ENCODE data around the gene PLEKHA4. TPM values are rescaled to one million over a fixed set of nuclear protein-coding genes. Genes with fewer than 3 reads are reported as not detected.

PLEKHA4 gene
- total RNA-seq, 6 experiments from 2014 or later, result 5.7 to 25.6 (median 12.0) TPM

GRCh38 chr19:48845384-48845783 lies 23.0 kb downstream of the PLEKHA4 start:
- H3K27me3 ChIP-seq, result no peaks in the 10 kb centered on the region
- no peak overlapping the region for H3K4me3 ChIP-seq
- H3K4me1 ChIP-seq, result no peaks in the 10 kb centered on the region
- ATAC-seq, result no peak
- no peak overlapping the region for H3K27ac ChIP-seq
- WGBS (ENCODE audit: insufficient coverage, low coverage, low lambda C conversion rate, missing lambda C conversion rate), result 92% methylated on average over 8 of the region's 15 CpGs
- intact Hi-C loops (cut with DNase I), result loop anchor here in 1 of 2 donors (10.0 kb wide), 1 partner anchor 161 kb away; no protein-coding TSS in a partner anchor
- H3K9me3 ChIP-seq, result no peaks in the 10 kb centered on the region
- DNase-seq, result no peak
- TF ChIP-seq POLR2A (IDR thresholded peaks at IDR 0.05), result no peak
- TF ChIP-seq, protein P1, sequence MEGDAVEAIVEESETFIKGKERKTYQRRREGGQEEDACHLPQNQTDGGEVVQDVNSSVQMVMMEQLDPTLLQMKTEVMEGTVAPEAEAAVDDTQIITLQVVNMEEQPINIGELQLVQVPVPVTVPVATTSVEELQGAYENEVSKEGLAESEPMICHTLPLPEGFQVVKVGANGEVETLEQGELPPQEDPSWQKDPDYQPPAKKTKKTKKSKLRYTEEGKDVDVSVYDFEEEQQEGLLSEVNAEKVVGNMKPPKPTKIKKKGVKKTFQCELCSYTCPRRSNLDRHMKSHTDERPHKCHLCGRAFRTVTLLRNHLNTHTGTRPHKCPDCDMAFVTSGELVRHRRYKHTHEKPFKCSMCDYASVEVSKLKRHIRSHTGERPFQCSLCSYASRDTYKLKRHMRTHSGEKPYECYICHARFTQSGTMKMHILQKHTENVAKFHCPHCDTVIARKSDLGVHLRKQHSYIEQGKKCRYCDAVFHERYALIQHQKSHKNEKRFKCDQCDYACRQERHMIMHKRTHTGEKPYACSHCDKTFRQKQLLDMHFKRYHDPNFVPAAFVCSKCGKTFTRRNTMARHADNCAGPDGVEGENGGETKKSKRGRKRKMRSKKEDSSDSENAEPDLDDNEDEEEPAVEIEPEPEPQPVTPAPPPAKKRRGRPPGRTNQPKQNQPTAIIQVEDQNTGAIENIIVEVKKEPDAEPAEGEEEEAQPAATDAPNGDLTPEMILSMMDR (IDR thresholded peaks at IDR 0.05), result no peak
- peaks cover 0 to 11% (median 4%) of the 10 kb centered on the region in 4 donors for H3K36me3 ChIP-seq

DNA sequence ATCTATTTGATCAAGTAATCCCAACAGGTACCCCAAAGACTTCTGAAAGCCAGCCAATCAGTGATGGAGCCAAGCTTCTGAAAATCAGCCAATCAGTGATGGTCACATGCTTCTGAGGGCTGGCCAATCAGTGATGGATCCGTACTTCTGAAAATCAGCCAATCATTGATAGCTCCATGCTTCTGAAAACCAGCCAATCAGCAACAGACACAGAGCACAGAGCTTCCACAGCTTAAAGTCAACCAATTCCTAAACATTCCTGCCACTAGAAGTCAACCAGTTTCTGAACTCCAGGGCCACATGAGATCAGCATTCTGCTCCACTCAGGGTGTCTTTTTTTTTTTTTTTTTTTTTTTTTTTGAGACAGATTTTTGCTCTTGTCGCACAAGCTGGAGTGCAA lies 23.9 kb downstream of the PLEKHA4 start:
- no peak for DNase-seq
- WGBS (ENCODE audit: insufficient coverage, low coverage, low lambda C conversion rate, missing lambda C conversion rate), result 100% methylated on average over 1 of the region's 2 CpGs
- intact Hi-C loops (cut with DNase I), result loop anchor here in 1 of 2 donors (10.0 kb wide), 1 partner anchor 160 kb away; no protein-coding TSS in a partner anchor

DNA sequence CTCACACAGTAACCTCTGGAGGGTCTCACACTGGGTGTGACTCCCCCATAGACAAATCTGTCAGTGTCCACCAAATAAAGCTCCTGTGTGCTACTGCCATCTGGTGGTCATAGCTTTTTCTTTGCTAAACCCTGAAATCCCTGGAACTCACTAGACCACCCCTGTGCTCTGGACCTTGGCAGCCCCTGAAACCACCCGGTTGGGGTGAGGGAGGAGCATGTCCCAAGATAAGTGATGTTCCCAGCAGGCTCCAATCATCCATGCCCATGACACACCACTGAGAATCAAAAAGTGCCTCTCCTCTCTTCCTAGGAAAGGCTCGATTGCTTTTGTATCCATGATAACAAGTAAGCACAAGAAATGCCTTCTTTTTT lies 25.6 kb downstream of the PLEKHA4 start:
- DNase-seq, result no peak

More for the DNA sequence above, 23.9 kb downstream of the PLEKHA4 start:
- H3K36me3 ChIP-seq, result peaks cover 0 to 11% (median 4%) of the 10 kb centered on the region in 4 donors
- no peak for TF ChIP-seq POLR2A (IDR thresholded peaks at IDR 0.05)
- TF ChIP-seq, protein P1 (IDR thresholded peaks at IDR 0.05), result no peak
- H3K4me3 ChIP-seq, result no peak overlapping the region
- H3K27me3 ChIP-seq, result no peaks in the 10 kb centered on the region
- no peak overlapping the region for H3K27ac ChIP-seq
- H3K9me3 ChIP-seq, result no peaks in the 10 kb centered on the region
- H3K4me1 ChIP-seq, result no peaks in the 10 kb centered on the region
- peak in 1 of 4 donors; percentile 17 for ATAC-seq

DNA sequence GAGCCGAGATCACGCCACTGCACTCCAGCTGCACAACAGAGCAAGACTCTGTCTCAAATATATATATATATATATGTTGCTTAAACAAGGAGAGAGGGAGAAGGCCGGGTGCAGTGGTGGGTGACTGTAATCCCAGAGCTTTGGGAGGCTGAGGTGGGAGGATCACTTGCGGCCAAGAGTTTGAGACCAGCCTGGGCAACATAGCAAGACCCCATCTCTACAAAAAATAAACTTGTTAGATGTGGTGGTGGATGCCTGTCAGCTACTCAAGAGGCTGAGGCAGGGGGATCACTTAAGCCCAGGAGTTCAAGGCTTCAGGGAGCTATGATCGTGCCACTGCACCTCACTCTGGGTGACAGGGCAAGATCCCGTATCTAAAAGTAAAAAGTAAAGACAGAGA lies 26.8 kb downstream of the PLEKHA4 start:
- H3K9me3 ChIP-seq, result no peaks in the 10 kb centered on the region
- H3K27me3 ChIP-seq, result no peaks in the 10 kb centered on the region
- no peak overlapping the region for H3K4me3 ChIP-seq
- peaks cover 0 to 10% (median 4%) of the 10 kb centered on the region in 4 donors for H3K36me3 ChIP-seq
- no peaks in the 10 kb centered on the region for H3K4me1 ChIP-seq
- DNase-seq (no peak), ATAC-seq (no peak)
- no peak overlapping the region for H3K27ac ChIP-seq
- intact Hi-C loops (cut with DNase I), result loop anchor here in 1 of 2 donors (10.0 kb wide), 1 partner anchor 157 kb away; no protein-coding TSS in a partner anchor
- WGBS (ENCODE audit: insufficient coverage, low coverage, low lambda C conversion rate, missing lambda C conversion rate), result 83% methylated on average over 6 of the region's 6 CpGs
- TF ChIP-seq, protein P1 (IDR thresholded peaks at IDR 0.05), result no peak
- TF ChIP-seq POLR2A (IDR thresholded peaks at IDR 0.05), result no peak

More for the DNA sequence above, 25.6 kb downstream of the PLEKHA4 start:
- H3K4me3 ChIP-seq, result no peak overlapping the region
- H3K27ac ChIP-seq, result no peak overlapping the region
- H3K27me3 ChIP-seq, result no peaks in the 10 kb centered on the region
- H3K9me3 ChIP-seq, result no peaks in the 10 kb centered on the region
- TF ChIP-seq, protein P1 (IDR thresholded peaks at IDR 0.05), result peak; percentile 62 to 79 (median 76)
- no peak for TF ChIP-seq POLR2A (IDR thresholded peaks at IDR 0.05)
- WGBS (ENCODE audit: insufficient coverage, low coverage, low lambda C conversion rate, missing lambda C conversion rate), result 38% methylated on average over 2 of the region's 2 CpGs
- peak; percentile 59 to 78 (median 64) for ATAC-seq
- H3K4me1 ChIP-seq, result no peaks in the 10 kb centered on the region
- intact Hi-C loops (cut with DNase I), result loop anchor here in 1 of 2 donors (10.0 kb wide), 1 partner anchor 158 kb away; no protein-coding TSS in a partner anchor
- H3K36me3 ChIP-seq, result peaks cover 0 to 11% (median 4%) of the 10 kb centered on the region in 4 donors
